SK-N-MC (cell line): ENCODE results near the gene INPP5A.

ENCODE experiments used
- DNase-seq: peaks from one replicate; pipeline ENCODE4 v3.0.0-alpha.2; 2011; ENCODE audit warnings: low read depth, low spot score
- H3K27ac ChIP-seq: fragments of 200-600 bp; sonication (generic); 2 replicates; pipeline ENCODE4 v1.5.1; 2016; ENCODE audit warnings: mixed run types
- H3K36me3 ChIP-seq: fragments of 200-600 bp; sonication (generic); 2 replicates; pipeline ENCODE4 v1.6.1; 2017; ENCODE audit warnings: antibody characterized with exemption, low read length, mixed read lengths; ENCODE audit not compliant: insufficient read depth
- H3K4me3 ChIP-seq: fragments of 200-600 bp; sonication (generic); 2 replicates; pipeline ENCODE4 v1.5.1; 2016
- H3K9ac ChIP-seq: fragments of 200-600 bp; sonication (generic); 2 replicates; pipeline ENCODE4 v1.8.0; 2017; ENCODE audit warnings: mixed run types, mixed read lengths; ENCODE audit not compliant: insufficient read length
- H3K9me3 ChIP-seq: fragments of 200-600 bp; sonication (generic); 2 replicates; pipeline ENCODE4 v1.6.1; 2017; ENCODE audit warnings: low read depth, mild to moderate bottlenecking, antibody characterized with exemption, low read length, moderate library complexity, mixed read lengths
- EZH2 ChIP-seq: fragments of 200-600 bp; sonication (generic); IDR thresholded peaks from one replicate; pipeline ENCODE4 v1.6.1; 2017; ENCODE audit warnings: antibody characterized with exemption
- FOXP2 ChIP-seq: optimal IDR thresholded peaks from 2 replicates; pipeline ENCODE3; 2011; ENCODE audit warnings: mild to moderate bottlenecking, moderate library complexity; ENCODE audit not compliant: insufficient read depth; ENCODE audit errors: extremely low read length, control extremely low read depth
- POLR2AphosphoS5 ChIP-seq: IDR thresholded peaks from 2 replicates; pipeline ENCODE4 v1.6.1; 2012; ENCODE audit warnings: mild to moderate bottlenecking, low read depth, low read length, borderline replicate concordance

Gene INPP5A

DNA sequence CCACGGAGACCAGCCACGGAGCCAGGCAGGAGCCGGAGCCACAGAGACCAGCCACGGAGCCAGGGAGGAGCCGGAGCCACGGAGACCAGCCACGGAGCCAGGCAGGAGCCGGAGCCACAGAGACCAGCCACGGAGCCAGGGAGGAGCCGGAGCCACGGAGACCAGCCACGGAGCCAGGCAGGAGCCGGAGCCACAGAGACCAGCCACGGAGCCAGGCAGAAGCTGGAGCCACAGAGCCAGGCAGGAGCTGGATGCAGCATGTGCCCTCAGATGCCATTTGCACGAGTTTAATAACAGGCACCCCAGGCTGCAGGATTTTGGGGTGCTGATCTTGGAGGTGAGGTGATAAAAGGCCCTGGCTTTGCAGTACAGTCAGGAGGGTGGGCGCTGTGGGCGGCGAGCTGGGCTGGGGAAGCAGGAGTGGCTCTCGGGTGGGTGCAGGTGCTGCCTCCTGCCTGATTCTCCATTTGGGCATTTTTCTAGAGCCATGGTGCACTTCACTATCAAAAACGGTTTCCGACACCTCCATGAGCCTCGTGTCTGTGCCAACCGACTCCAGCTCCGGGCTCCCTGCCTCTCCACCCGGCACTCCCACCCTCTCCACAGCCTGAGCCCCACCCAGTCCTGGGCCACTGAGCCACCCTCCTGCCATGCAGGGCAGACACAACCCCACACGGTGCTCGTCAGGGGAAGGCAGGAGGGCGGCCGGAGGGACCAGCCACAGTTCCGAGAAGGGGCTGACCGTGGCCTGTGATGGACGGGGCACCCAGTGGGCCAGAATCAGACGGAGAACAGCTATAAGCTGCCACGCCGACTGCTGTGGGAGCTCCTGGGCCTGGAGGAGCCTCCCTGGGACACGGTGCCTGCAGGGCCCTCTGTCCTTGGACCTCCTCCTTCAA is 289.2 kb downstream of the INPP5A start:
- no peaks in the 10 kb centered on the region for H3K9me3 ChIP-seq
- TF ChIP-seq POLR2AphosphoS5 (no peak), FOXP2 (no peak), EZH2 (no peak)
- DNase-seq, result no peak
- H3K4me3 ChIP-seq, result no peak overlapping the region
- H3K9ac ChIP-seq, result no peak overlapping the region
- no peak overlapping the region for H3K27ac ChIP-seq
- no peaks in the 10 kb centered on the region for H3K36me3 ChIP-seq

DNA sequence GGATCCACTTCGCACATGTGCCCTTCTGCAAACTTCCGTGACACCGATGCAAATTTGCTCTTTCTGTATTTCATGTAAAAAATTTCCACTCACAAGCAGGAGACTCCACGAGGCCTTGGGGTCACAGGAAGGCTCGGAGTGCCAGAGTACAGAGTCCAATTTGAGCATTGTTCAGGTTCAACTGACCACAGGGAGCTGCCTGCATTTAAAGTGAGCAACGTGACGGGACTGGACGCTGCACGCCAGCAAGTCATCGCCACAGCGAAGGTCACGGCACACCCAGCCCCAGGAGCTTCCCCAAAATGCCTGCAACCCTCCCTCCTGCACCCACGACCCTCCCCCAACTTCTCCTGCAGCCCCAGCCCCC is 289.8 kb downstream of the INPP5A start:
- H3K9me3 ChIP-seq, result no peaks in the 10 kb centered on the region
- no peak overlapping the region for H3K9ac ChIP-seq
- no peak overlapping the region for H3K4me3 ChIP-seq
- no peak for DNase-seq
- H3K36me3 ChIP-seq, result no peaks in the 10 kb centered on the region
- H3K27ac ChIP-seq, result no peak overlapping the region
- no peak for TF ChIP-seq FOXP2
- no peak for TF ChIP-seq POLR2AphosphoS5
- no peak for TF ChIP-seq EZH2

DNA sequence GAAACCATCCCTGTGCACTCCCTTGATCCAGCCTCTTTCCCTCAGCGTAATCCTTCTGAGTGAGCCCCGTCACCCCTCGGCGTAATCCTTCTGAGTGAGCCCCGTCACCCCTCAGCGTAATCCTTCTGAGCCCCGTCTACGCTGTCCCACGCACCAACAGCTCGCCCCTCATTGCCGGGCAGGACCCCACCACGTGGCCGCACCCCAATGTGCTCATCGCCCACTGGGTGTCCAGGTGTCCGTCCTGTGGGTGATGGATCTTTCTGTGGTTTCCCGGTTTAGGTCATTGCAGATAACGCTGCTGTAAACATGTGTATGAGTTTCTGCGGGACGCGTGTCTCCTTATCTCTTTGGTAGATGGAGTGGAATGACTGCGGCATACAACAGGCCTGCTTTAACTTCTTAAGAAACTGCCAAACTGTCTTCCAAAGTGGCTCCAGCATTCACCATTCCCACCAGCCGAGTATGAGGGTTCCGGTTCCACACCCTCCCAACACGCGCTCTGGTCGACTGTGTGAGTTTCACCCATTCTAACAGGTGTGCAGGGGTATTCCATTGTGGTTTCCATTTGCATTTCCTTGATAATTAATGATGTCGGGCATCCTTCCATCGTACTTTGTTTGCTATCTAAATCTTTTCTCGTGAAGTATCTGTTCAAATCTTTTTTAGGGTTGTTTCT is 290.4 kb downstream of the INPP5A start:
- no peak overlapping the region for H3K4me3 ChIP-seq
- TF ChIP-seq FOXP2 (no peak), POLR2AphosphoS5 (no peak), EZH2 (no peak)
- H3K9ac ChIP-seq, result no peak overlapping the region
- no peaks in the 10 kb centered on the region for H3K9me3 ChIP-seq
- no peaks in the 10 kb centered on the region for H3K36me3 ChIP-seq
- DNase-seq, result no peak
- H3K27ac ChIP-seq, result no peak overlapping the region

DNA sequence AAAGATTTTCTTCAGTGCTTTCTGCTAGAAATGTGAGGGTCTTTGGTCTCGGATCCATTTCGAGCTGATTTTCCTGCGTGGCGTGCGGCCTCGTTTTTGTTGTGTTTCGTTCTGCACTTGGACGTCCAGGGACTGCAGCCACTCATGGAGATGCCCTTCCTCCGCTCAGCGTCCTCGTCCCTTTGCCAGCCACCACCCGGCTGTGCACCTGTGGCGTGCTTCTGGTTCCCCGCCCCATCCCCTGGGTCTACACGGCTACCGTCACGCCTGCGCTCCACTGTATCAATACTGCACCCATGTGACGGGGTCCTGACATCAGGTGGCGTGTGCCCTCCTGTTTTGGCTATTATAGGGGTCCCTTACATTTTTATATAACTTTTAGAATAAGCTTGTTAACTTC is 291.1 kb downstream of the INPP5A start:
- Histone ChIP-seq H3K4me3 (no peak overlapping the region), H3K9ac (no peak overlapping the region), H3K27ac (no peak overlapping the region), H3K9me3 (no peaks in the 10 kb centered on the region), H3K36me3 (no peaks in the 10 kb centered on the region)
- TF ChIP-seq POLR2AphosphoS5, result no peak
- no peak for TF ChIP-seq FOXP2
- DNase-seq, result no peak

DNA sequence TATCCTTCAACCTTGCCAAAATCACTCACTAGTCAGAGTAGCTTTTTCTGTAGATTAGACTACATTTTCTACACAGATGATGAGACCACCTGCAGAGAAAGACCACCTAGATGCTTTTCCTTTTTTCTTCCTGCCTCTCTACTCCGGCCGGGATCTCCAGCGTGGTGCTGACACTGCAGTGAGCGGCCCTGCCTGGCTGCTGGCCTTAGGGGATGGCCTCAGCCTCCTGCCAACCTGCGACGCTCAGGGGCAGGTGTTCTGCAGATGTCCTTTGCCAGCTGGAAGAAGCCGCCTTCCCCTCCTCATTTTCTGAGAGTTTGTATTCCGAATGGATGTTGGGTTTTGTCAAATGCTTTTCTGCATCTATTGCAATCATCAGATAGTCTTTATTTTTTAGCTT is 291.8 kb downstream of the INPP5A start:
- Histone ChIP-seq H3K36me3 (no peaks in the 10 kb centered on the region), H3K9me3 (no peaks in the 10 kb centered on the region), H3K9ac (no peak overlapping the region), H3K4me3 (no peak overlapping the region), H3K27ac (no peak overlapping the region)
- TF ChIP-seq POLR2AphosphoS5 (no peak), EZH2 (no peak), FOXP2 (no peak)
- DNase-seq, result no peak

DNA sequence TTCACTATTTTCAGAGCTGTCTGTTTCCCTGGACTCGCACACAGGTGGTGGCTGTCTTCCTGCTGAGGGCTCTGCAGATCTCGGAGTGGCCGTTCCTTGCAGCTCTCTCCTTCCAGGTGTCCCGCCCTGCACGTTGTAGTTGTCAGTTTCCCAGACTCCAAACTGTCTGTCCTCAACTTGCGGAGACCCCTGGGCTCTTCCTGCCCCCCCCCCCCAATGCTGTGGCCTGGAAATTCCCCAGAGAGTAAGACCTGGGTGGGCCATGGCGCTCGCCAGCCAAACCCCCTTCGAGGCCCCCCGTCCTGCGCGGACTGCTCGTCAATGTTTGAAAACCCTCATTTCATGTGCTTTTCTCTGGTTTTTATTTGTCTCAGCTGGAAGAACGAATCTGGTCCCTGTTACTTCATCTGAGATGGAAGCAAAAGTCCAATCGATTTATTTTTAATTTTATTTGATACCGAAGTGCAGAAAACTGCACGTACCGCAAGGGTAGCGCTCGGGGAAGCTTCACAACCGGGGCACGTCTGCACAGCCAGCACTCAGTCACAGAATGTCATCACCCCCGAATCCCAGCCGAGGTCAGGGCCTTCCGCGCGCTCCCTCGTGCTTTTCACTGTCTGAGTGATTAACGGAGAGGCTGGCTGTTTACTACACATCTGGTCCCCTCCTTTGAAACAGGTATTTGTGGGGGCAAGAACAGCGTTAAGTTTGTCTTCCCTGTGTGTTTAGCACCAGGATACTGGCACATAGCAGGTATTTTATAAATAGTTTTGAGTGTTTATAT is 294.8 kb downstream of the INPP5A start:
- no peak overlapping the region for H3K27ac ChIP-seq
- no peak overlapping the region for H3K4me3 ChIP-seq
- H3K9ac ChIP-seq, result no peak overlapping the region
- no peak for TF ChIP-seq FOXP2
- TF ChIP-seq EZH2, result no peak
- TF ChIP-seq POLR2AphosphoS5, result no peak
- no peaks in the 10 kb centered on the region for H3K9me3 ChIP-seq
- DNase-seq, result no peak
- no peaks in the 10 kb centered on the region for H3K36me3 ChIP-seq
